ENCODE results near the gene STRBP. TPM values are rescaled to one million over a fixed set of nuclear protein-coding genes. Genes with fewer than 3 reads are reported as not detected.

The STRBP gene
- total and polyA plus RNA-seq, 12 donors = 4.2 to 12.4 (median 8.1) TPM

DNA sequence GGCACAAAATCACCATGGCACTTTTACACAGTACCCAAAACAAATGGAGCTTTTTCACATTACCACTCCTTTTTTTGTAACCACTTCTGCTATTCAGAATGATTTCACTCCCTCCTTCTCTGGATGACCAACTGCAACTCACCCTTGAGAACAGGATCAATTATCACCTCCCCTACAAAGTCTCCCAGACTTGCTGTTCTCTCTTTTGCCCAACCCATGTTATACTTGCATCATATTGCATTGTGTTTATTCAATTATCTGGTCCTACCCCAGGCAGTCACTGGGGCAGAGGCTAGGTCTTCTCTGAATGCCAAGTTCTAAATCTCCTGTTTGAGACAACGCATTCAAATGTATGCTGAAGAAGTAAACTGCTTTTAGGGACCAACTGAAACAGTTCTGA is 139.0 kb downstream of the STRBP start:
- TF ChIP-seq, protein P1, sequence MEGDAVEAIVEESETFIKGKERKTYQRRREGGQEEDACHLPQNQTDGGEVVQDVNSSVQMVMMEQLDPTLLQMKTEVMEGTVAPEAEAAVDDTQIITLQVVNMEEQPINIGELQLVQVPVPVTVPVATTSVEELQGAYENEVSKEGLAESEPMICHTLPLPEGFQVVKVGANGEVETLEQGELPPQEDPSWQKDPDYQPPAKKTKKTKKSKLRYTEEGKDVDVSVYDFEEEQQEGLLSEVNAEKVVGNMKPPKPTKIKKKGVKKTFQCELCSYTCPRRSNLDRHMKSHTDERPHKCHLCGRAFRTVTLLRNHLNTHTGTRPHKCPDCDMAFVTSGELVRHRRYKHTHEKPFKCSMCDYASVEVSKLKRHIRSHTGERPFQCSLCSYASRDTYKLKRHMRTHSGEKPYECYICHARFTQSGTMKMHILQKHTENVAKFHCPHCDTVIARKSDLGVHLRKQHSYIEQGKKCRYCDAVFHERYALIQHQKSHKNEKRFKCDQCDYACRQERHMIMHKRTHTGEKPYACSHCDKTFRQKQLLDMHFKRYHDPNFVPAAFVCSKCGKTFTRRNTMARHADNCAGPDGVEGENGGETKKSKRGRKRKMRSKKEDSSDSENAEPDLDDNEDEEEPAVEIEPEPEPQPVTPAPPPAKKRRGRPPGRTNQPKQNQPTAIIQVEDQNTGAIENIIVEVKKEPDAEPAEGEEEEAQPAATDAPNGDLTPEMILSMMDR (IDR thresholded peaks at IDR 0.05) = no peak
- TF ChIP-seq POLR2A (IDR thresholded peaks at IDR 0.05) = no peak
- WGBS, 4 donors = 87 to 100% (median 96%) methylated on average over 1 of the region's 1 CpG
- H3K27me3 ChIP-seq = no peaks in the 10 kb centered on the region

GRCh38 chr9:123128591-123128990 is 139.8 kb downstream of the STRBP start:
- no peaks in the 10 kb centered on the region for H3K36me3 ChIP-seq (replicated peaks in 1 of 2)
- WGBS, 4 donors = 83 to 91% (median 84%) methylated on average over 4 of the region's 4 CpGs
- intact Hi-C loops (cut with DNase I) = no loop called here
- no peak overlapping the region for H3K27ac ChIP-seq
- no peaks in the 10 kb centered on the region for H3K4me1 ChIP-seq (replicated peaks in 1 of 2)
- H3K27me3 ChIP-seq = no peaks in the 10 kb centered on the region
- no peak for DNase-seq
- TF ChIP-seq, protein P1 (IDR thresholded peaks at IDR 0.05) = no peak
- no peak for TF ChIP-seq POLR2A (IDR thresholded peaks at IDR 0.05)
- H3K4me3 ChIP-seq = no peak overlapping the region
- no peaks in the 10 kb centered on the region for H3K9me3 ChIP-seq (replicated peaks in 1 of 3)

More for the DNA sequence above, 139.0 kb downstream of the STRBP start:
- intact Hi-C loops (cut with DNase I) = no loop called here
- Histone ChIP-seq H3K27ac (no peak overlapping the region), H3K4me1 (replicated peaks in 1 of 2) (no peaks in the 10 kb centered on the region), H3K4me3 (no peak overlapping the region), H3K9me3 (replicated peaks in 1 of 3) (no peaks in the 10 kb centered on the region), H3K36me3 (replicated peaks in 1 of 2) (no peaks in the 10 kb centered on the region)
- no peak for DNase-seq

DNA sequence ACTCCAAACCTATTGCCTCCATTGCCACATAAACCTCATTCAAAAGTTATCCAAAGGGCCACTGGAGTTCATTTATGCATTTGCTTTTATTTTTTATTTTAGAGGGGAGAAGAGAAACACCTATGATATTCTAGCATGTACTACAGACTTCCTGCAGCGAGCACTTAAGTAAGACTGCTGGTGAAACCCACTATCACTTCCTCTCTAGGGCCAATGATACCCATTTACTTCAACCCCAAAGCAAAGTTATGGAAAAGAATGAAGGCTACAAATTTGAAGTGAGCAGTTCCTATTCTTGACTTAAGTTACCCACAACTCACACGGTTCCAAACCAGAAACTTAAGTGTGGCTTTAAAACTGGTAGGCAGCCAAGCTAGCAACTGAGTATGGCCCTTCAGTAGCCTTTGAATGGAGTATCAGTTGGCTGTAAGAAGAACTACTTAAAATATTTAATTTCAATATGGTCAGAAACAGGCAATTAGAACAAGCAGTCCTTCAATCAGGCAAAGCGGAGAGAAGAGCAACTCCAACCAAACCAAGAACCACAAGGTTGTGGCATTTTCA is 140.8 kb downstream of the STRBP start:
- Histone ChIP-seq H3K4me3 (no peak overlapping the region), H3K9me3 (replicated peaks in 1 of 3) (no peaks in the 10 kb centered on the region), H3K27ac (no peak overlapping the region), H3K27me3 (no peaks in the 10 kb centered on the region), H3K36me3 (replicated peaks in 1 of 2) (no peaks in the 10 kb centered on the region), H3K4me1 (replicated peaks in 1 of 2) (no peaks in the 10 kb centered on the region)
- TF ChIP-seq, protein P1 (IDR thresholded peaks at IDR 0.05) = no peak
- no peak for TF ChIP-seq POLR2A (IDR thresholded peaks at IDR 0.05)
- no peak for DNase-seq
- intact Hi-C loops (cut with DNase I) = no loop called here
- 81 to 90% (median 88%) methylated on average over 3 of the region's 3 CpGs for WGBS, 4 donors

DNA sequence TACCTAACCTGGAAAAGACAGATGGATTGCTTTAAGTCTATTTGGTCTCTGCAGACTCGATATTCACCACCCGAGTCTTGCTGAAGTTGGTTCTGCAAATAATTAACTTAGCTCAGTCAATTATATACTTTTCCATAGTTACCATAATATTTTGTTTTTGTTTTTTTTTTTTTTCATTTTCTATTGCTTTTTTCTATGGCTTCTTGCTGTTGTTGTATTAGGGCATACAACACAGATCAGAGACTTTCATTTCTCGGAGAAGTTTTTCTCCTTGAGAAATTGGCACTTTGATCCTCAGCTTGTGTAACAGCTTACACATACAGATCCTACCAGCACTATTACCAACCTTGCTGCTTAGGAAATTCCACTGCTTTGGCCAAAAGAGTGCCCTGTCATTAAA is 146.9 kb downstream of the STRBP start:
- Histone ChIP-seq H3K9me3 (replicated peaks in 1 of 3) (no peaks in the 10 kb centered on the region), H3K36me3 (replicated peaks in 1 of 2) (no peaks in the 10 kb centered on the region), H3K27ac (no peak overlapping the region), H3K27me3 (no peaks in the 10 kb centered on the region), H3K4me3 (no peak overlapping the region), H3K4me1 (replicated peaks in 1 of 2) (no peaks in the 10 kb centered on the region)
- no peak for DNase-seq
- TF ChIP-seq, protein P1 (IDR thresholded peaks at IDR 0.05) = no peak
- TF ChIP-seq POLR2A (IDR thresholded peaks at IDR 0.05) = no peak
- 87 to 91% (median 90%) methylated on average over 3 of the region's 3 CpGs for WGBS, 4 donors
- intact Hi-C loops (cut with DNase I) = no loop called here
